HuH-7 (cell line): Measurements from ENCODE around the gene NPAS4.
"Not testable (repeated sequence)": the region's sequence is repeated elsewhere in the genome, so short reads cannot be mapped to it uniquely, and the experiment has no call there.

Experiments used
- DNase-seq: peaks from one replicate; pipeline ENCODE4 v3.0.0; 2011; ENCODE audit warnings: low spot score

The NPAS4 gene

GRCh38 chr11:66420671-66421476 lies at the start of gene NPAS4:
NPAS4 (plus strand) TSS chr11:66421035; CDS start chr11:66421180, 145 bp downstream.
- no peak for DNase-seq

- peak; percentile 100 for DNase-seq
Observed at GRCh38 chr11:66371627-66372415, 49.0 kb upstream of the NPAS4 start, which contains the start of gene SLC29A2. SLC29A2 (minus strand) TSS chr11:66371760; CDS start chr11:66371591, 169 bp downstream.

DNA sequence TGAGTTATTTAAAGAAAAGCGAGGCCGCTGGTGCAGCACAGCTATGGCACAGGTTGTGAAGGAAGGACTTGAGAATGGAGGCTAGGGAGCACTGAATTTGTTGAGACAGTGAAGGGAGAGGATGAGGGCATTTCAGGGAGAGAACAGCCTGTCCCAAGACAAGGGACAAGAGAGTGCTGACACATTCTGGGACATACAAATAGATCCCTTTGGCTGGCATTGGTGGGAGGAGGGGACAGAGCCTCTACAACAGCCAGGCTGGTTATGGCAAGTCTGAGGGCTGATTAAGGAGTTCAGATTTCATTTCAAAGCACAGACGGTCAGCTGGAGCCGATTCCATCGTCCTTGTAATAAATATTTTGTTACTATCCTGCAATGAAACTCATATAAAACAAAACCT lies 47.6 kb upstream of the NPAS4 start:
- peak; percentile 37 for DNase-seq

- DNase-seq = not testable (repeated sequence)
Observed at GRCh38 chr11:66373690-66374287, 47.0 kb upstream of the NPAS4 start.

- not testable (repeated sequence) for DNase-seq
Observed at GRCh38 chr11:66380264-66380663, 40.6 kb upstream of the NPAS4 start.

GRCh38 chr11:66384316-66384715 lies 36.5 kb upstream of the NPAS4 start:
- not testable (repeated sequence) for DNase-seq

GRCh38 chr11:66386171-66387069 lies 34.4 kb upstream of the NPAS4 start:
- peak; percentile 96 for DNase-seq

DNA sequence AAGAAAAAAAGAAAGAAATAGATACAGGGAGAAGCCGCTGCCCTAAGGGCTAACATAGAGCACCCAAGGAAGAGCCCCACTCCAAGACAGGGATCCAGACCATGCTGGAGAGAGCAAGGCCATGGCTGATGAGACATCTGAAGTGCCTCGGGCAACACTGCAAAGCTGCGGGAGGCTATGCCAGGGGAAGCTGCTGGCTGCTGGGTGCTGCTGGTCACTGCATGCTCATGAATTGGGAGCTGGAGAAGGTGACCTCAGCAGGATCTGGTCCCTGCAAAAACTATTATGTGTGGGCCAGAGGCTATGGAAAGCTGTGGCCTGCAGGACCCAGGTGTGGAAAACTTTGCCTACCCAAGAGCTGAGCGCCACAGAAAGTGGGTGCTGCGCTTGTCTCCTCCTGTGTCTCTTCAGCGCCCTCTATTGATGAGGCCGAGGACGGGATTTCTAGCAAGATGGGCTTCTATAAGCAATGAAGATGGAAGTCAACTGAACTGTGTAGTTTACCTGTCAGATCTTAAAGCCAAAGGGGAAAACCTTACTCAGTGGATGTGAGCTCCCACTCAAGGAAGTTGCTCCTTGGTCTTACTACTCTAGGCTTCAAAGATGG lies 32.0 kb upstream of the NPAS4 start:
- DNase-seq = peak; percentile 99

DNA sequence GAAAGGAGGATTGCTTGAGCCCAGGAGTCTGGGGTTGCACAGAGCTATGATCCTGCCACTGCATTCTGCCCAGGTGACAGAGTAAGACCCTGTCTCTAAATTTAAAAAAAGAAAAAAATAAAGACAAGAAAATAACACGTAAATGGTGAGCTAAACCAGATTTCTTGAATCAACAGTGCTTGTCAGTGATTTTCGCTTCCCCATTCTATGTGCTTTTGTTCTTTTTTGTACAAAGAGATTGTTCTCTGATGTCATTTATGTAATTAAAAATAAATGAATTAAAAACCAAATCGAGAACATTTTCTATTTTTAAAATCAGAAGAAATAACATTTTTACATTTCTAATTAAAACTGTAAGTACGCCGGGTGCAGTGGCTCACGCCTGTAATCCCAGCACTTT lies 29.5 kb upstream of the NPAS4 start:
- DNase-seq = no peak

DNA sequence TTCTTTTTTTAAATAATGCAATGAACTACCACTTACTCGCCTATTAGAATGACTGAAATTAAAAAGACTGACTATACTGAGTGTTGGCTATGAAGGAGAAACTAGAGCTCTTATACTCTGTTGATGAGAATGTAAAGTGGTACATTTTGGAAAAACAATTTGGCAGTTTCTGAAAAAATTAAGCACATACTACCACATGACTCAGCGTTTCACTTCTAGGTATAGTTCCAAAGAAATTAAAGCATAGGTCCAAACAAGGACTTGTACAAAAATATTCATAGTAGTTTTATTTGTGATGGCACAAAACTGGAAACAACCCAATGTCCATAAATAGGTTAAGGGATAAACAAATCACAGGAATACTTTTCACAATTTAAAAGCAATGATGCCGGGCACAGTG lies 26.9 kb upstream of the NPAS4 start:
- DNase-seq = no peak

DNA sequence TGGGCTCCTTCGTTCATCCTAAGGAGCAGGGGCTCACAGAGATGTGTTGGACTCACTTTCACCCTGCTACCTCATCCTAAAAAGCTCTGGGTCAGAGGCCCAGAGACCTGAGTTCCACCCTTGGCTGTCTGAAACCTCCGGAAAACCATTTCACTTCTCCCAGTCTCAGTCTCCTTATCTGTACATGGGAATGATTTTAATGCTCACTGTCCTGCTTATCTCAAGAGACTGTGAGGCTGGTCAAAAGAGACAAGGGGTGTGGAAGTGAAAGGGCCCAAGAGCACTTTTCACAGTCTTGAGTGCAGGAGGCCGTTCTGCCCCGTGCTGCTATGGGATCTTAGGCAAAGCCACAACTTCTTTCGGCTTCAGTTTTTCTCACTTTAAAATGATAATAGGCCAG lies 13.2 kb upstream of the NPAS4 start:
- DNase-seq = peak; percentile 60

GRCh38 chr11:66408488-66409214 lies 12.2 kb upstream of the NPAS4 start:
- DNase-seq = peak; percentile 100

- peak; percentile 56 for DNase-seq
Observed at GRCh38 chr11:66409226-66409625, 11.6 kb upstream of the NPAS4 start.

DNA sequence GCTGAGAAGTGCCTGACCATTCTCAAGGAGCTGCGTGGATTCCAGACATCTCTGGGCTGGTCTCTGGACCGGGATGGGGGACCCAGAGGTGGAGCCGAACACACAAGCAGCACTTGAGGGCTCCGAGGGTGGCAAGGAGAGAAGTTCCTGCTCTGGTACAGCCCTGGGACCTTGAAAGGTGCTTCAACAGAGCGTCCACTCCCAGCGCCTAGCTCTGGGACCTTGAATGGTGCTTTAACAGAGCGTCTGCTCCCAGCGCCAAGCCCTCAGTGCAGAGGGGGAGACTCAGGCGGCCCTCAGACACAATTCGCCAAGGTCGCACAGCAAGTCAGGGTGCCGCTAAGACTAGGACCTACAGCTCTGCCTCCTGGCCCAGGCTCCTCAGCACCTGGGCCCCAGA lies 10.6 kb upstream of the NPAS4 start:
- no peak for DNase-seq

DNA sequence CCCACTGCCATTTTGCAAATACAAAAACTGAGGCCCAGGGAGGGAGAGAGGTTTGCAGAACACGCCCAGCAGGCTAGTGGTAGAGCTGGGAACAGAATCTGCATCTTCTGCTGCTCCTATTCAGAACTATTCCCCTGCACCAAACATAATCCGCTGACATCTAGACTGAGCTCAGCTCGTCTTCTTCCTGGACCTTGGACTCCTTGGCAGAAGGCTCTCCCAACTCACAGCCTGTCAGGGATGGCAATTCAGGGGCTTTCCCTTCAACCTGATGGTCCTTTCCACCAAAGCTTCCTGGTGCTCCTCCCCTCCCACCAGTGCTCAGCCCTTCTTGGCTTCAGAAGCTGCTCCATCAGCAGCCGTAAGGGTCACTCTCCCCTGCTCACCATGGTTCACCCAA lies 9.5 kb upstream of the NPAS4 start:
- no peak for DNase-seq

- no peak for DNase-seq
Observed at GRCh38 chr11:66412110-66412509, 8.7 kb upstream of the NPAS4 start.

- no peak for DNase-seq
Observed at GRCh38 chr11:66413167-66413566, 7.7 kb upstream of the NPAS4 start.

DNA sequence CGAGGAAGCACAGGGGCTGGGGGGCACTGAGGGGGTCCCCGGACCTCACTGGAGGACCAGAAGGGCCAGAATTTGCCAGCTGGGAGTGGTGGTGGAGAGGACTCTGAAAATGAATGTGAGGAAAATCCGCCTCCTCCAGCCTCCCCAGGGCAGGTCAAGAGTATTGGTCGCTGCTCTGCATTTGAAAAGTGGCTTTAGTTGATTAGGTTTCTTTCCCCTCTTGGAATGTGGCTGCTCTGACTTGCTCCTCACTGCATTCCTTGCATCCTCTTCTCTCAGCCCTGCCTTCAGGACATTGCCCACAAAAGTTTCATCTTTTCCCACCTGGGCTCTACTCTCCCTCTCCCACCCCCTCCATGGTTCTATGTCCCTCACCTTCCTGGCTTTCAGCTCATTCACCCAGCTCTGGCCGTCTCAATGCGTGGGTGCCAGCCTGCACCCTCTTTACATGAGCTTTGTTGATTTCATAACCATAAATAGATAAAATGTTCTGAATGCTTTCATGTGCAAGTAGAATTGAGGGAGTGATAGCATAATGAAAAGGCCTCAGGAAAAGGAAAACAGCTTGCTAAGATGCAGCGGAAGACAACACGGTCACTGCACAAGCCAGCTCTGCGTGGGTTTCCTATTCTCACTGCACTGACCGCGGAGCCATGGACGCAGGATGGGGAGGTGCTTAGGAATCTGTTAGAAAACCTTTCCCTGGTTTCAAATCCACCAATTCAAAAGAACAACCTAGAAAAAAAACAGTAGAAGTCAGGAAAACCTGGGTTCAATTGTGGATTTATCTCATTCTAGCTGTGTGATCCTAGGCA lies 6.5 kb upstream of the NPAS4 start:
- DNase-seq = no peak

- no peak for DNase-seq
Observed at GRCh38 chr11:66415423-66415822, 5.4 kb upstream of the NPAS4 start.

GRCh38 chr11:66417000-66417399 lies 3.8 kb upstream of the NPAS4 start:
- no peak for DNase-seq
